Fibroblast of skin of abdomen (primary cell): Measurements from ENCODE around the gene SLC15A3.
"Not testable (repeated sequence)": the region's sequence is repeated elsewhere in the genome, so short reads cannot be mapped to it uniquely, and the experiment has no call there.

Experiments used
- DNase-seq: peaks from one replicate; pipeline ENCODE4 v3.0.0-alpha.2; 2013

SLC15A3 gene

DNA sequence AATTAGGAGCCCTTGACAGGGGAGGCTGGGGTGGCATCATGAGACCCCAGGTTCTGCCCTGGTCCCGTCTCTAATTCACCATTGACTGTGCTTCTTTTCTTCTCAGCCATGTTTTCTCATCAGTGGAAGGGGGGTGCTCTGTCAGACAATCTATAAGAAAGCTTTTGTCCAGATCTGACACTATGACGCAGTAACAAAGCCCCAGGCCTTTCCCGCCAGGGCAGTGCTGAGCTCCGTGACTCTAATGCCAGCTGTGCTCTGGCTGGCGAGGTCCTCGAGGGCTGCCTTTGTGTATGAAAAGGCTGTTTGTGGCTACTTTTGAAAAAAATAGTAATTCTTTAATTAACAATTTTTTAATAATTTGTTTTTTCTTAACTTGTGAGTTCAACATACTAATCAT lies 22.8 kb upstream of the SLC15A3 start:
- no peak for DNase-seq

DNA sequence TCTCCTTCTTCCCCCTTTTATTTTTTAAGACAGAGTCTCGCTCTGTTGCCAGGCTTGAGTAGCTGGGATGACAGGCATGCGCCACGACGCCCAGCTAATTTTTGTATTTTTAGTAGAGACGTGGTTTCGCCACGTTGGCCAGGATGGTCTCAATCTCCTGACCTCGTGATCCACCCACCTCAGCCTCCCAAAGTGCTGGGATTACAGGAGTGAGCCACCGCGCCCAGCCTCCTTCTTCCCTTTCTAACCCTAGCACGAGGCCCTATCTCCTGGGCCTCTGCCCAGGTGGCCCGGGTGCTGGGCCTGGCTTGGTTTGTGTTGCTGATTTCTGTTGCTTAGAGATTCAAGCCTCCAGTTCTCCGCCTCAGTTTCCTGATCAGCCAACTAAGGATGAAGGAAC lies 22.3 kb upstream of the SLC15A3 start:
- DNase-seq: not testable (repeated sequence)

DNA sequence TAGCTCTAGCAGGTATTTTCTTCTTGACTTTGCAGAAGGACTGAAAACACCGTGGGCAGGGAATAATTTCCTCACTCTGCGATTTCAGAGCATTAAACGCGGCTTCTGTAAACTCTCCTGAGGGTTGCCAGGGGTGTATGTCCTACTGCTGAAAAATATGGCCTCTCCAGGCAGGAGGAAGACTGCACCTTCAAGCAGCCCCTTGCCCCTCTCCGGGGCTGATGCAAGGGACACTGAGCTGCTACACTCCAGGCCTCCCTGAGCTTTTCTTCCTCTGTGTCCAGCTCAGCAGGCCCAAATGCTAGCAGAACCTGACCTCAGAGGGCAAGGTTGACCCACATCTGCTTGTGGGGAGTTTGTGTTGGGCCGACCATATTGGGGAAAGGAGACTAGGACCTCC lies 21.7 kb upstream of the SLC15A3 start:
- DNase-seq: no peak

DNA sequence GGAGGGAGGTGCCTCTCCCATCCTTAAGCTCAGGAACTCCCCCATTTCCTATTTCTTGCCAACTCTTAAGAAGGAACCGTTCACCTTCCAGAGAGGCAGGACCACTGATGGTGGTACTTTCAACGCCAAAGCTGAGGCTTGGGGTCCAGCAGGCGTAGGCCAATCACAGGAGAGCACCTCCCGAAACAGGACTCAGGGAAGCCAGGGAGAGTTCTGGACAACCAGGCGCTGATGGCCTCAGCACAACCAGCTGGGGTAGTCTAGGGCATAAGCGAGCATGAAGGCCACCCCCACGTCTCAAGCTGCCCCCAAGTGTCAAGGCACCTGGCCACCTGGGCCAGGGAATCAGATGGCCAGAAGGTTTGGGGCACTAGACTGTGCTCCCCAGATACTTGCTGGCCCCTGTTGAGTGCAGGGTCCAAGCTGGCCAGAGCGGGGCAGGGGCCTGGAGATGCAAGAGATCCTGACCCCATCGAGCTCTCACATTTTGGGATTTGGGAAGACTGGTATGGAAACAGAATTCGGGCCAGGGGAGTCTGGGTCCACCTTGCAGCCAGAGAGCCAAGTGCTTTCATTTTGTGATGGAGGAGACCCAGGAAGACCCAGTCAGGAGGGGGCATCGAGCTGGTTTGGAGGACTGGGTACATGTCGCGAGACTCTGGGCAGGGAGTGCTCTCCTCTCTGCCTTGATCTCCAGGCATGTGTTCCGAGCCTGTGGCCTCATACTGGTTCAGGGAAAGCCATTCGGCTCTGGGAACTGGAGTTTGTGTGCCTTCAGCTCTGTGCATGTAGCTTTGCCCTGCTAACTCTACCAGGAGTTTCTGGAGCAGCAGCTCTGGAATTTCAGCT lies 20.4 kb upstream of the SLC15A3 start:
- DNase-seq: no peak

DNA sequence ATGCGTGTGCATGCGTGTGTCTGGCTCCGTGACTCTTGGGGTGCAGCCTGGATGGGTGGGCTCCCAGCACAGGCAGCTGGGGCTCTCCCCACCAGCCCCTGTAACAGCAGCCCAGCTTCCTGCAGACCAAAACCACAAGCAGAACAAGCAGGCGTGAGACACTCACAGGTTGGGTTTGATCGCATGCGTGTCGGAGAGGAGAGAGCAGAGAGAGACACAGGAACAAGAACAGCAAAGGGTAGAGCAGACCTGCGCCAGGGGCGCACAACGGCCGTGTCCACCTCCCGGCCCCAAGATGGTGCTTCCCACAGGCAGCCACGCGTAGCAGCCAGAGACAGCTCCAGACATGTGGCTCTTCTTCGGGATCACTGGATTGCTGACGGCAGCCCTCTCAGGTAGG lies 19.5 kb upstream of the SLC15A3 start, which contains the start of gene CD6:
Gene CD6 (plus strand): TSS at position 161 of the 400 bp plus-strand sequence. CDS start 186 bp downstream, at position 347.
- no peak for DNase-seq

DNA sequence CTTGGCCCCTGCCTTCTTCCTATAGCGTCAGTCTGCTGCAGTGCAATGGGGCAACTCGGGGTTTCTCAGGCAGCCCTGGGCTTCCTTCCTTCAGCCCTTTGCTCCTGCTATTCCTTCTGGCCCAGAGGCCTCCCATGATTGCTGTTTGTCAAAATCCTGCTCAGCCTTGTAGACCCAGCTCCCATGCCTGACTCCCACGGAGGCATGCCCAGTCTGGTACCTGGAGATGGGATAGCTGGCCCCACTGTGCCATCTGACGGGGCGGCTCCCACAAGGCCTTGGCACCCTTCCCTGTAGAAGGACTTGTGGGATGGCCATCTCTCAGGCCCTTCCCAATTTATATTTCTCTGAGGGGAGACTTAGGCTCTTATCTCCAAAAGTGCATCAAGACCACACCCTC lies 18.9 kb upstream of the SLC15A3 start:
- DNase-seq: no peak

DNA sequence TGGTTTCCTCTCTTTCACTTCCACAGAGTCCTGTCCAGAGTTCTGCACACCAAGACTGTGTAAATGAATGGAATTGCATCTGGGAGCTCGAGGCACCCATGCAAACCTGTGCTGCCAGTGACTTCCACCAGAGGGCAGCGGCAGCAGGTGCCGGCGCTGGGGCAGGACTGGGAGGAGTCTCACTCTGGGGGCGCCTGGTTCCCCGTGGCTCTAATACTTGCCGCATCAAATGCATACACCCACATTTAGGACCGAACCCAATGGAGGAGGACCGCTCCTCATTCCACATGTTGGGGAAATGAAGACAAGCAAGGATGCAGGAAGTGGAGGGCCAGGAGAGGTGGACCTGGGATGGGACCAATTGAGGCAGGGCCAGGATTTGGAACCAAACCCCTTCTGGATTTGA lies 18.4 kb upstream of the SLC15A3 start:
- DNase-seq: peak; percentile 23

DNA sequence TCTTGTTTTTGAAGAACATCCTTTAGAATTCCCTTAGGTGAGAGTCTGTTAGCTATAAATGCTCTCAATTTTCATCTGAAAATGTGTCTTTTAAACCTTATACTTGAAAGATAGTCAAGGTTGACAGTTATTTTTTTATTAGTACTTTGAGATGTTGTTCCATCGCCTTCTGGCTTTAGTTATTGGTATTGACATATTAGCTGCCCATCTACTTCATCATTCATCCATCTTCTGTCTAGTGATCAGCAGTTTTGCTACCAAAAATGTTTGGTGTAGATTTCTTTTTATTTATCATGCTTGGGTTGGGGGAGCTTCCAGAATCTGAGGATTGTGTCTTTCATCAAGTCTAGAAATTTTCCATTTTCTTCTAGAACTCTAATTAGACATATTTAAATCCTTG lies 16.2 kb upstream of the SLC15A3 start:
- DNase-seq: no peak

DNA sequence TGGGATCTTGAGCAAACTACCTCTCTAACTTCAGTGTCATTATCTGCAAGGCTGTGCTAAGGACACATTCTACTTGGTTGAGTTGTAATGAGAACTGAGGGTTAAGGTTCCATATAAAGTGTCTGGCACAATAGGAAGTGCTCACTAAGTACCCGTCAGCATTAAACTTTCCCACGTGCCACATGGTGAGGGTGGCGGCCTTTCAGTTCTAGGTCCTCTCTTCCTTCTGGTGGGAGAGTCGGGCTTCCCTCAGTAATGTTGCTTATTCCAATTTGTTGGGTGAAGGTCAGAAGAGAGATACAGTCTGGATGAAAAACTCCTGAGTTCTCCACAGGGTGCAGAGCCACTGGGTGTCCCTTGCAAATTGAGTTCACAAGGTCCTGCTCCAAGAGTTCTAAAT lies 14.9 kb upstream of the SLC15A3 start:
- no peak for DNase-seq

DNA sequence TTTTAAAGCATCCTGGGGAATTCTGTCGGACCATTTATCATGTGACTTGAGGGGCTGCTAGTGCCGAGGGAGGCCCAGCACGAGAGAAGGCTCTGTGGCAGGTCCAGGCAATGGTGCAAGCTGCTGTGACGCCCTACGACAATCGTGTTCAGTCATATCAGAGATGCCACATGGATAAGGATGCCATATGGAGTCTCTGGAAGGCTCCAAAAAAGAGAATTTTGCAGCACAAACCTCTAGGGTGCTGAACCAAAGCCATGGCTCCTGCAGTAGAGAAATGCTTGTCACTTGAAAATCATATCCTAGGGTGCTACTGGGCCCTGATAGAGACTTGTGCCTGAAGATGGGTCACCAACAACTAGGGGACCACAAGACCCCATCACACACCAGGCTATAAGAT lies 12.8 kb upstream of the SLC15A3 start:
- DNase-seq: no peak

DNA sequence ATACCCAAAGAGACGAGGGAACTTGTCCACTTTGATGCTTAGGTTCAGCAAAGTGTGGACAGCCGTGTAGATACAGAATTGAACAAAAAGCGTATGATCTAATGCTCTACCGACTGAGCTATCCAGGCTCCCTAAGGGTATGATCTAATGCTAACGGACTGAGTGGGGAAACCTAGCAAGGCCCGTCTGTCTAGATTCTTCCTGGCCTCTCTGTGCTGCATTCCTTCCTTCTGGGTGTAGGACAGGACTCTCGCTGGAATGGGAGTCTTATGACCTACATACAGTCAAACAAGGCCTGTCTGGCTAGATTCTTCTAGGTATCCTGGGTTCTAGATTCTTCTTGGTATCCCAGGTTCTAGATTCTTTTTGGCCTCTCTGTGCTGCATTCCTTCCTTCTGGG lies 8.4 kb upstream of the SLC15A3 start:
- no peak for DNase-seq

DNA sequence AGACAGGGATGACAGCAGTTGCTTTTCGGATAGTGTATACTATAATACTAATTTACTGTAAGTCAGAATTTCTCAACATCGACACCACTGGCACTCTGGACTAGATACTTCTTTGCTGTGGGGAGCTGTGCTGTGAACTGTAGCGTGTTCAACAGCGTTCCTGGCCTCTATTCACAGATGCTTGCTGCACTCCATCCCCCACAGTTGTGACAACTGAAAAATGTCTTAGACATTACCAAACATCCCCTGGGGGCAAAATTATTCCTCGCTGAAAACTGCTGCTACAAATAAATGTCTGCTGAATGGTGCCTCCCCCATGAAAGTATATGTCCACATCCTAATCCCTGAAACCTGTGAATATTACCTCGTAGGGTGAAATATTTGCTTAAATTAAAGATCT lies 7.5 kb upstream of the SLC15A3 start:
- no peak for DNase-seq

DNA sequence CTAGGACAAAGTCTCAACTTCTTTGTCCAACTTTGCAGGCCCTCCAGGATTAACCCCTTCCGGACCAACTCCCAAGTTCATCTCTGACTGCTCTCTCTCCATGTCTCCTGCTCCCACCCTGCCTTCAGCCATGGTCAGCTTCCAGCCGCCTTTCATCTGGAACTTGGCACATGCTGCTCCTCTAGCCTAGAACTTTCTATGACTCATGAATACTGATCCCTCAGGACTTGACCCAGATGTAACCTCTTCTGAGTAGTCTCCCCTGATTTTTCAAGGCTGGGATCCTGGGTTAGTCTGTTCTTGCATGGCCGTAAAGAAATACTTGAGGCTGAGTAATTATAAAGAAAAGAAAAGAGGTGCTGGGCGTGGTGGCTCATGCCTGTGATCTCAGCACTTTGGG lies 5.2 kb upstream of the SLC15A3 start:
- no peak for DNase-seq

DNA sequence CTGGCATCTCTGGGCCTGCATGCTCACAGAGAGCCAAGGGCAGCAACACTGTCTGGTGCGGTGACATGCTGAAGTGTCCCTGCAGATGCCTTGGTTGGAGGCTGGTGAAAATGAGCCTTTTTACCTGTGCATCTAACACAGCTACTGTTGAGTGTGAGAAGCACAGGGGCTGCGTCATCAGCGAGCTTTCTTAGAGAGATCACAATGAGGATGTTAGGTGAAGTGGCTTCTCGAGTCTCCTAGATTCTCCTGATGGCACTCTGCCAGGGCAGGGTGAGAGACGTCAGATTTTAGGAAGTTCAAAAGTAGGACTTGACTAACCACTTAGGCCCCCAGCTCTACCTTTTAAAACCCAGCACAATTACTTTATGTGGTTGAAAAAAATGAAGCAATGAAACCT lies 3.6 kb upstream of the SLC15A3 start:
- DNase-seq: no peak

DNA sequence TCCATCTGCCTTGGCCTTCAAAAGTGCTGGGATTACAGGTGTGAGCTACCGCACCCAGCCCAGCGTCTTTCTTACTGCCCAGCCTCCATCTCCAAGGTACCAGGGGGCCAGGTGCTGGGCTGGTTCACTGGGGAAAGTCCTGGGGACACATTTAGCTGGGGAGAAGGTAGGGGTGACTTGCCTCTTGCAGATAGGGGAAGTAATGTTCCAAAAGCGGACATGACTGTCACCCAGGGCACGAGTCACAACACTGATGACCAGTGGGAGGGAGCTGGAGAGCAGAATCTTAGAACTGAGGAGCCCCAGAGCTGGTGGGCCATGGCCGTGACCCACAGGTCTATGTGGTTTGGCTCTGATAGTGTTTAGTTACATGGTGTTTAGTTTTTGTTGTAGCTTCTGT lies 2.4 kb upstream of the SLC15A3 start:
- DNase-seq: no peak

DNA sequence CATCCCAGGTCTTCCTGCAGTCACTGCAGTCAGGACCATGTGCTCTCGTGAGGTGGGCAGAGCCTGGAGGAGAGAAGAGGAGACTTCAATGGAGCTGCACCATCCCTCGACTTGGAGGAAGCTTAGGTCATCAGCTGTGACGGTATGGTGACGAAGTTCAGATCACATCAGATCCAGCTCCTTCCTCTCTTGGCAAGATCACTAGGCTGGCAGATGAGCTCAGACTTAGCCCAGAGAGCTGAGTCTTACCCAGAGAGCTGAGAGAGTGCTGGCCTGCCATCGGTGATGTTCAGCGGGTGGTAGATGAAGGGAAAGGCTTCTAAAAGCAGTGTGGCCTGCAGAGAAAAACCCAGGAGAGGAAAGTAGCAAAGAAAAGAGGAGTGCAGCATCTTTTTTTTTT lies 1.8 kb upstream of the SLC15A3 start:
- peak; percentile 28 for DNase-seq

DNA sequence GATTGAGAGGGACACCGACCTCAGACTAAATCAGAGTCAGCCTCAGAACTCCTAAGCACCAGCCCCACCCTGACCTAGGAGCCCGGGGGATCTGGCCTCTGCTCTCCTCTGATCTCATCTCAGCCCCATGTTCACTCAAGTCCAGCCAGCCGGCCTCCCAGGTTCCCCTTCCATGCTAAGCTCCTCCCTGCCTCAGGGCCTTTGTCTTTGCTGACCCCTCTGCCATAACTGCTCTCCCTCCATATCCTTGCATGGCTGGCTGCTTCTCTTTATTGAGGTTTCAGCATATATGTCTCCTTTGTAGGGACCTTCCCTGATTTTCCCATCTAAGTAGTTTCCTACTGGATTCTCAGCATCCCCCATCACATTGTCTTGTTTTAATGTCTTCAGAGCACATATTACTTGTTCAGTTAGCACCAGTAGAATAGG lies 780 bp upstream of the SLC15A3 start:
- DNase-seq: no peak

DNA sequence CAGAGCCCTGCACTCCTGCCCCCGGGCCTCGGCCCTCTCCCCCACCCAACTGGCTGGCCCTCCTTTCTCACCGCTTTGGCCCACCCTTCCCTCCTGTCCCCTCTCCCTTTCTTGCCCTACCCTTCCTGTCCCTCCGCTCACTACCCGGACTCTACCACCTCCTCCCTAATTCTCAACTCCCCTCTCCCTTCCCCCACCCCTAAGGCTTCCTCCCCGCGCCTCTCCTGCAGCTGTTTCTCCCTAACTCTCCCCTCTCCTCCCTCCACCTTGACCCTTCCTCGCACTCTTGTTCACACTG lies 421 bp downstream of the SLC15A3 start:
- no peak for DNase-seq

DNA sequence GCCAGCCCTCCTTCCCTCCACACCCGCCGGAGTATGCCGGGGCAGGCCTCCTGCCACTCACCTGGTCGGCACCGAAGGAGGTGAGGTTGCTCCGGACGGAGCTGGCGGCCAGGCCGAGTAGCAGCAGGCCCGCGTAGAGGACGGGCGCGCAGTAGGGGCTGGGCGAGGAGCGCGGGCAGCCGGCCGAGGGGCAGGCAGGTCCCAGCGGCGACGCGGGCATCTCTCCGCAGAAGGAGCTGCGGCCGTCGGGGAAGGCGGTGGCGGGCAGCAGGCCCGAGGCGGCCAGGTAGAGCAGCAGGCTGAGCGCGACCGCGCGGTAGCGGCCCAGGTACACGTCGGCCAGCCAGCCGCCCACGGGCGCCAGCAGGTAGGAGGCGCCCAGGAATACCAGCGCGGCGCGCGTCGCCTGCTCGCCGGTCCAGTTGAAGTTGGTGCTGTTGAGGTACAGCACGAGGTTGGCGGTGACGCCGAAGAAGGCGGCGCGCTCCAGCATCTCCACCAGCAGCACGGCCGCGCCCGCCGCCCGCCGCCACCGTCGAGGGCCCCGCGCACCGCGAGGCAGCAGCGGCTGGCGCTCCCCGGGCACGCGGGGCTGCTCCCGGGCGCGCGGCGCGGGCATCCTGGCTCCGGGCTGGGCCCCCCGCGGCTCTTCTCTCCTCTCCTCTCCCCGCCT lies 907 bp downstream of the SLC15A3 start:
- no peak for DNase-seq

DNA sequence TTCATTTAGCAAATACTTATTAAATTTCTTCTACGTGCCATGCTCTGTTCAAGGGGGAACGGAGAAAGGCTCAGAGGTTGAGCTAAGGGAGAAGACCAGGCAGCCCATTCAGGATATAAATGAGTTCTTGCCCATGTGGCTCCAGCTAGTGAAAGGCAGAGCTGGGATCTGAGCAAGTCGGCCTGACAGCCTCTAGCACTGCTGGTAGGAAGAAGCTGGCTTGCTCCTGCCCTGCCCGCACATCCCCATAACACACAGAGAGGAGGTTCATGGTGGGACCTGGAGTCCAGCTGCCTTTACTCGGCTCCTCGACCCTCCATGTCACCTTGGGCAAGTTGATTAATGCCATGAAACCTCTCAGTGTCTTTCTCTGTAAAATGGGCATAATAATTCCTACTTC lies 2.0 kb downstream of the SLC15A3 start:
- no peak for DNase-seq

DNA sequence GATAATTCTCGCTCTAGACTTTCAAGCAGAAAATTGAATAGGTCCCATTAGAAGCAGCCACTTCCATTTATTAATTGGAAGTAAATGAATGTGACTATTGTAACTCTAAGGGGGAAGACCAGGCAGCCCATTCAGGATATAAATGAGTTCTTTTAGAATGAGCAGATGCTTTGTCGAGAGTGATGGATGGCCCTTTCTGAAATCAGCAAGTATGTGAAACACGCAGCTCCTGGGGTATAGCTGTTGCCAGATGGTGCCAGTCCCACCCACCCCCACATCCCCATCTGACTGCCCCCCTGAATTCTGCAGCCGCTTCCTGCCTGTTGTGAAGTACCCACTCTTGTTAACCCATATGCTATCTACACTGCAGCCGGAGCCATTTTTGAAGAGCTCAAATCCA lies 3.7 kb downstream of the SLC15A3 start:
- DNase-seq: no peak

DNA sequence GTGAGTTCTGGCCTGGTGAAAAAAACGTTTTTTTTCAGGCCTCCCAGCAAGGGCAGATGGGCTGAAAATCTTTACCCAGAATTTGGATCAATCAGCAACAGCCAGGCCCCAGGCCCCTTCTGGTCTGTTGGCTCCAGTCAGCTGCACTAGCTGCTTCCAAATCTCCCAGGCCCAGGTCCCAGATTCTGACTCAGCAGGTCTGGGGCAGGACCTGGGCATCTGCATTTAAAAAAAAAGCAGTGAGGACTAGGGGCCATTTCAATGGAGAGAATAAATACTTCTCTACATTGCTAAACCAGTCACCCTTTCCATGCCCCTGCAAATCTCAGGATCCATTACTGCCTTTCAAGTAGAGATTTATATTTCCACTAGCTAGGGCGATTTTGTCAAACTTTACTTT lies 4.3 kb downstream of the SLC15A3 start:
- no peak for DNase-seq

DNA sequence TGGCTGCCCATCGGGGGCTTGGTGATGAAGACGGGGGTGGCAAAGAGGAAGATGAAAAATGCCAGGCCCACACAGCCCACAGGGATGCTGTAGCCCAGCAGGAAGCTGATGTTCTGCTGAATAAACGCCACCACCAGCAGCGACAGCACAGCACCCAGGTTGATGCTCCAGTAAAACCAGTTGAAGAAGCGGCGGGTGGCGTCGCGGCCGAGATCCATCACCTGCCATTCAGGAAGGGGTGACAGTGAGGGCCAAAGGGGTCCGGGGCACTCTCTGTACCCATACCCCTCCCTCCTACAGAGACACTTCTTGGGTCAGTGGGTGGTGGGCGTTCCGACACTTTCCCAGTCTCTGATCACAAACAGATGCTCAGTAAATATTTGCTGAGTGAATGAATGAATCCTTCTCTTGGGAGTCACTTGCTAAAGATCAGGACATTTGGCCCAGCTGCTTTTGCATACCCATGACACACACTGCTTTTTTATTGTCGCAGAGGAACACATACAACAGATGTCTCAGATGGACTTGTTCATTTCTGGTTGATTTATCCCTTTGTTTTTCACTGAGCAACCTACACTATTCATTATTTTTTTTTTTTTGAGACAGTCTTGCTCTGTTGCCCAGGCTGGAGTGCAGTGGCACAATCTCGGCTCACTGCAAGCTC lies 5.2 kb downstream of the SLC15A3 start:
- DNase-seq: no peak

DNA sequence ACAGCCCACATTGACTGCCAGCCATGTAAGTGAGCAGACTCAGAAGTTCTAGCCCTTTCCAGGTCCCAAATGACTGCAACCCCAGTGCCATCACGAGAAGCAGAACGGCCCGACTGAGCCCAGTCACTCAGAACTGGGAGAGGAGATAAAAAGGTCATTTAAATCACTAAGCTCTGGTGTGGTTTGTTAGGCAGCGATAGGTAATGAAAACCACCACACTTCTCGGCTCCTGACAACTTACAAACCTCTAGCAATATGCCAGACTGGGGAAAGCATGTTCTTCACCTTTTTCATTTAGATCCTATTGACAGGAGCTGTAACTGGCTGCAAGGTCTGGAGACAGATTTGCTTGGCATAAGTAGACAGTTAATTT lies 6.7 kb downstream of the SLC15A3 start:
- no peak for DNase-seq
